Activated naive CD8-positive, alpha-beta T cell treated with anti-CD3 and anti-CD28 coated beads, Interleukin-2, amount 50 U/mL, for 24 hours (primary cell): ENCODE measurements around the gene NEU2.
"Not testable (repeated sequence)": the region's sequence is repeated elsewhere in the genome, so short reads cannot be mapped to it uniquely, and the experiment has no call there.

ENCODE experiments used
- ATAC-seq: fragments of 150-1000 bp; cut with Tn5 transposase; one replicate; pipeline ENCODE4 v1.10.0; 2021
- DNase-seq: peaks from one replicate; pipeline ENCODE4 v3.0.0; 2021
- H3K27ac Mint-ChIP-seq: one replicate; pipeline ENCODE4 v1.8.0; 2021; ENCODE audit warnings: mild to moderate bottlenecking, mixed read lengths
- H3K27me3 Mint-ChIP-seq: one replicate; pipeline ENCODE4 v1.8.0; 2021; ENCODE audit warnings: mixed read lengths
- H3K36me3 Mint-ChIP-seq: one replicate; pipeline ENCODE4 v1.8.0; 2021; ENCODE audit warnings: low read depth, mixed read lengths
- H3K4me1 Mint-ChIP-seq: one replicate; pipeline ENCODE4 v1.8.0; 2021; ENCODE audit warnings: mixed read lengths
- H3K4me3 Mint-ChIP-seq: one replicate; pipeline ENCODE4 v1.8.0; 2021; ENCODE audit warnings: mild to moderate bottlenecking, moderate library complexity, mixed read lengths
- H3K9me3 Mint-ChIP-seq: one replicate; pipeline ENCODE4 v1.8.0; 2021; ENCODE audit warnings: mixed read lengths

NEU2 gene

DNA sequence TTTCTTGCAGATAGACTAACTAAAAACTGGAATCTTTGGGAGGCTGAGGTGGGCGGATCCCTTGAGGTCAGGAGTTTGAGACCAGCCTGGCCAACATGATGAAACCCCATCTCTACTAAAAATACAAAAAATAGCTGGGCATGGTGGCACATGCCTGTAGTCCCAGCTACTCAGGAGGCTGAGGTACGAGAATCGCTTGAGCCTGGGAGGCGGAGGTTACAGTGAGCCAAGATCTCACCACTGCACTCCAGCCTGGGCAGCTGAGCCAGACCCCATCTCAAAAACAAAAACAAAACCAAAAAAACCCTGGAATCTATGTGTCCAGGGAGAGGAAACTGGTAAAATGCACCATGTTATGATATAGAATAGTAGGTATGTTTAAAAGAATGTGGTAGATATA lies 20.0 kb downstream of the NEU2 start:
- H3K27me3 Mint-ChIP-seq, H3K27ac Mint-ChIP-seq: not testable (repeated sequence)

GRCh38 chr2:233053928-233054784 lies 21.7 kb downstream of the NEU2 start:
- Mint-ChIP-seq H3K27me3 (no peaks in the 10 kb centered on the region), H3K9me3 (no peaks in the 10 kb centered on the region), H3K4me1 (peaks cover 9% of the 10 kb centered on the region), H3K4me3 (no peak overlapping the region), H3K27ac (no peak overlapping the region), H3K36me3 (no peaks in the 10 kb centered on the region)
- ATAC-seq: peak; percentile 76
- peak; percentile 85 for DNase-seq

More for the DNA sequence above, 20.0 kb downstream of the NEU2 start:
- H3K36me3 Mint-ChIP-seq, H3K4me3 Mint-ChIP-seq, DNase-seq, ATAC-seq, H3K4me1 Mint-ChIP-seq, H3K9me3 Mint-ChIP-seq: not testable (repeated sequence)

DNA sequence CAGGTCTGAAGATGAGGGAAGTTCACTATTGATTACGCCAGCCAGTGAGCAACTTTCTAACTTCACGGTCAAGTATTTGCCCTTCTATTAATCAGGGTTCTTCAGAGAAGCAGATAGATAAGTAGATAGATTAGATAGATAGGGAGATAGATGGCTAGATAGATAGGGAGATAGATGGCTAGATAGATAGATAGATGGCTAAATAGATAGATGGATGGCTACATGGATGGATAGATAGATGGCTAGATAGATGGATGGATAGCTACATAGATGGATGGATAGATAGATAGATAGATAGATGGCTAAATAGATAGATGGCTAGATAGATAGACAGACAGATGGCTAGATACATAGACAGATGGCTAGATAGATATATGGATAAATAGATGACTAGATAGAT lies 22.9 kb downstream of the NEU2 start:
- no peak for ATAC-seq
- Mint-ChIP-seq H3K27ac (no peak overlapping the region), H3K27me3 (no peaks in the 10 kb centered on the region), H3K4me3 (no peak overlapping the region), H3K36me3 (no peaks in the 10 kb centered on the region), H3K4me1 (peaks cover 16% of the 10 kb centered on the region), H3K9me3 (no peaks in the 10 kb centered on the region)
- DNase-seq: no peak

DNA sequence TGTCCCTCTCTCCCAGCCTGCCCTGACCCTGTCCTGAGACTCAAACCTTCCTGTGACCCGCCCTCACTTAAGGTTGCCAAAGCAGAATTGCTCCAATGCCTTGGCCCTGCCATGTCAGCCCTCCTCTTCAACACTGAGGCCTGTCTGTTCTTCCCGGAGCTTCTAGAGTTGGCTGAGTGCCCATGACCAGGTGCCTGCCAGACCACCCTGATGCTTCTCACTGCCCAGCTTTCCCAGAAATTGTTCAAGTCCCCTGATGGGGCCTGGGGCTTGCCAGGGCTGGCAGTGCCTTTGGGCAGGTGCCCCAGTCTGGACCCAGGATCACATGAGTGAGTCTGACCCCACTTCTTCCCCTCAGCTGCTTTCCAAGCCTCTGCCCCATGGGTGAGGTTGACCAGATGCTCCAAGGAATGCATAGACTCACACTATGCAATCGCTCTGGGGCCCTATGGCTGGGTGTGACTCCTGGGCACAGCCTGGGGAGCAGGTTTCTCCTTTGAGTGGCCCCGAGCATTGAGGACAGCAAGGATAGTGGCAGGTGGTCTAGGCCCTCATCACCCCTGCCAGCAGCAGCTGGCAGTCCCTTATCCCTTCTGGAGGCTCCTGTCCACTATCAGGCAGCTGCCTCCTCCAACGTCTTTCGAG lies 24.6 kb downstream of the NEU2 start:
- Mint-ChIP-seq H3K27me3 (no peaks in the 10 kb centered on the region), H3K9me3 (no peaks in the 10 kb centered on the region), H3K4me1 (peaks cover 21% of the 10 kb centered on the region), H3K36me3 (no peaks in the 10 kb centered on the region), H3K27ac (no peak overlapping the region), H3K4me3 (no peak overlapping the region)
- ATAC-seq (no peak), DNase-seq (no peak)

GRCh38 chr2:233058717-233059546 lies 26.5 kb downstream of the NEU2 start:
- H3K27me3 Mint-ChIP-seq: no peaks in the 10 kb centered on the region
- peaks cover 2% of the 10 kb centered on the region for H3K36me3 Mint-ChIP-seq
- H3K4me1 Mint-ChIP-seq: peaks cover 36% of the 10 kb centered on the region
- no peak for ATAC-seq
- H3K27ac Mint-ChIP-seq: peak overlapping the region; percentile 99
- H3K9me3 Mint-ChIP-seq: no peaks in the 10 kb centered on the region
- H3K4me3 Mint-ChIP-seq: peak overlapping the region; percentile 94
- no peak for DNase-seq

DNA sequence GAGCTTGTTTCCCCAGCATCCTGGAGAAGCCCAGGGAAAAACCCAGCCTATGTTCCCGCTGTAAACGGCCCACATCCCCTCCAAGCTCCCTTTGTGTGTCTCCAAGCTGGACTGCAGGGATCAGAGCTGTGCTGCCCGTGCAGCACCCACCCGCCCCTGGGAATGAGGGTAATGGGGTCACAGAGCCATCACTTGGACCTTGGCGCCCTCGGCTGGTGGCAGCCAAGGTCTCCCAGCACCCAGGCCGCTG lies 27.0 kb downstream of the NEU2 start:
- DNase-seq (peak; percentile 44), ATAC-seq (no peak)
- peaks cover 2% of the 10 kb centered on the region for H3K36me3 Mint-ChIP-seq
- no peaks in the 10 kb centered on the region for H3K9me3 Mint-ChIP-seq
- H3K27ac Mint-ChIP-seq: peak overlapping the region; percentile 99
- no peaks in the 10 kb centered on the region for H3K27me3 Mint-ChIP-seq
- peaks cover 40% of the 10 kb centered on the region for H3K4me1 Mint-ChIP-seq
- peak overlapping the region; percentile 94 for H3K4me3 Mint-ChIP-seq

DNA sequence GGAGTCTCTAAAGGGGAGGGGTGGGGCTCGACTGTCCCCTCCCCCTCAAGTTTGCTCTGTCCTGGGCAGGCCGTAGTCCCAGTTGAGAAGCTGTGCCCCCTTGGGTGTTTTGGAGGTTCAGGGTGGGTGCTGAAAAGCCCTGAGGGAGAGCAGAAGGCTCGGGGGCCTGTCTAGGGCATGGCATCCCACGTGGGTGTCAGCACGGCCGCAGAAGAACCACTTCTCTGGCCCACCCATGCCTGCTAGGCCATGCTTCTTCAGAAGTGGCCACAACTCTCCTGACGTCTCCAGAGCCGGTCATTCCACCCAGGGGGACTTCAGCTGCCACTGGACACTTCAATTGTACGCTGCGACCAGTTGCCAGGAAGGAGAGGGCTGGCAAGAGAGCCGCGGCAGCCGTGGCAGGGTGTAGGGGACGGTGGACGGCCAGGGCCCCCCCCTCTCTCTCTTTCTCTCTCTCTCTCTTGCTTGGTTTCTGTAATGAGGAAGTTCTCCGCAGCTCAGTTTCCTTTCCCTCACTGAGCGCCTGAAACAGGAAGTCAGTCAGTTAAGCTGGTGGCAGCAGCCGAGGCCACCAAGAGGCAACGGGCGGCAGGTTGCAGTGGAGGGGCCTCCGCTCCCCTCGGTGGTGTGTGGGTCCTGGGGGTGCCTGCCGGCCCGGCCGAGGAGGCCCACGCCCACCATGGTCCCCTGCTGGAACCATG lies 27.5 kb downstream of the NEU2 start, which contains the start of gene INPP5D:
Gene INPP5D (plus strand): TSS at position 546 of the 704 bp plus-strand sequence. CDS start 137 bp downstream, at position 683.
- Mint-ChIP-seq H3K27ac (peak within 1 kb of the TSS; percentile 99), H3K36me3 (peaks cover 2% of the 10 kb centered on the region), H3K4me3 (peak within 1 kb of the TSS; percentile 94), H3K4me1 (peaks cover 45% of the 10 kb centered on the region), H3K9me3 (no peaks in the 10 kb centered on the region), H3K27me3 (no peaks in the 10 kb centered on the region)
- ATAC-seq: peak; percentile 50
- peak; percentile 72 for DNase-seq

DNA sequence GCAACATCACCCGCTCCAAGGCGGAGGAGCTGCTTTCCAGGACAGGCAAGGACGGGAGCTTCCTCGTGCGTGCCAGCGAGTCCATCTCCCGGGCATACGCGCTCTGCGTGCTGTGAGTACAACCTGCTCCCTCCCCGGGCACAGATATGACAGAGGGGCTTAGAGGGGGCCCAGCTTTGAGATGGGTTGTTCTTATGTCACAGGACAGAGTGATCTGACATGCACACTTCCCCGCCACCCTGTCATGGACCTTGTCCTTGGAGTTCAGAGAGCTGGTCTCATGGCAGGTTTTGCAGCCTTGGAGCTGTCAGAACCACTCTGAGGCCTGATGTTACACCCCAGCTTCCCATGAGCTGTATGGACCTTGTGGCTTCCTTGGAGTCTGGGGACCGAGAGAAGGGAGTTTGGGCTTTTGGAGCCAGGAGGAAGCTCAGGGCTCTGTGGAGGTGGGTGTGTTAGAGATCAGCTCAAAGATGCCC lies 28.1 kb downstream of the NEU2 start:
- no peaks in the 10 kb centered on the region for H3K9me3 Mint-ChIP-seq
- ATAC-seq: peak; percentile 14
- H3K27me3 Mint-ChIP-seq: no peaks in the 10 kb centered on the region
- peaks cover 2% of the 10 kb centered on the region for H3K36me3 Mint-ChIP-seq
- no peak for DNase-seq
- peak overlapping the region; percentile 99 for H3K27ac Mint-ChIP-seq
- peak overlapping the region; percentile 94 for H3K4me3 Mint-ChIP-seq
- peaks cover 49% of the 10 kb centered on the region for H3K4me1 Mint-ChIP-seq

- Mint-ChIP-seq H3K9me3 (no peaks in the 10 kb centered on the region), H3K4me1 (peaks cover 52% of the 10 kb centered on the region), H3K36me3 (peaks cover 2% of the 10 kb centered on the region), H3K27ac (peak overlapping the region; percentile 99), H3K4me3 (peak overlapping the region; percentile 94), H3K27me3 (no peaks in the 10 kb centered on the region)
- DNase-seq (peak; percentile 57), ATAC-seq (peak; percentile 17)
These were observed 28.6 kb downstream of the NEU2 start for GRCh38 chr2:233060980-233061590.

DNA sequence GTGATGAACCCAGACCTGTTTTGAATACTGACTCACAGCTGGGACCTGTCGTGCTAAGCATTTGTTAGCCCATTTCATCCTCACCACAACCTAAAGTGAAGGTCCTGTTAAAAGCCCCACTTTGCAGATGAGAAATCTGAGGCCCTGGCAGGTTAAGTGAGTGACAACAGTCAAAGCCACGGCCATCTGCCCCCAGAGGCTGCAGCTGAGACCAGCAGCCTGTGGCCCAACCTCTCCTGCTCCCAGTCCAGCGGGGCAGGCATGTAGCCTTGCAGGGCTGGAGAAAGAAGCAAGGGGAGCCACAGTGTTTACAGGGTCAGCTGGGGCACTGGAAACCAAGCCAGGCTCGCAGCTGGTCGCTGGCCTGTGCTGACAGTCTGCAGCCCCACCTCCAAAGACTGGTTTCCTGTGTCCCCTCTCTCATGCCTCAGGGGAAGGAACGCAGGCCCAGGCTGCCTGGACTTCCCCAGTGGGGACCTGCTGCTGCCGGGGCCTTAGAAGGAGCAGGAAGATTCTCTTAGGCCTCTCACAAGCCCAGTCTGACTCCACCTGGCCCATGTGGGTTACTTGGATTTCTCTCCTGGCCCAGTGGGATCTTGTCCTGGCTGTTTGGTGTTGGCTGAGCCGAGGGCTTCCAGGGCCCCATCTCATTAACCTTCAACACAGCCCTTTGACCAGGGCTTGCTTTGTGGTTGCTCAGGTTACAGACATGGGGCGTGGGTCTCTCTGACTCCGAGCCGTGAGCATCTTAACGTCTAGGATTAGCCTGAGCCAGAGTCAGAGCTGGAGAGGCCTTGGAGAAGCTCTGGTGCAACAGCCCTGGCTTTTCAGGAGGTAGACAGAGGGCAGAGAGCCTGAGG lies 29.3 kb downstream of the NEU2 start:
- H3K4me1 Mint-ChIP-seq: peaks cover 59% of the 10 kb centered on the region

DNA sequence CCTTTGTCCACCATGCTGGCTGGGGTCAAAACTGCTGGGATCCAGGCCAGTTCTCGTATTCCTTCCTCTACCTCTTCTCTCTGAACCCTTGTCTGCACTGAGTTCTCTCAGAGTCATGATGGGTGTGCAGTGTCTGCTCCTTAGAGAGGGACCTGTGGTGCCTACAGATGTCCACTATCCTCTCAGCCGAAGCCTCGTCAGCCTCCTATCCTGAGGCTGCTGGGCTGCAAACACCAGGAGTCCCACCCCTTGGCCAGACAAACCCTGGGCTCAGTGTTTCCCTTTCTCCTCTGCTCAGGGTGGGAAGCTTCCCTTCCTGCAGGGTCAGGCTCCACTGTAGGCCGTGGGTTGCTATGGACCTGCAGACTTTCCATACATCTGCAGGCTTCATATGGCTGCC lies 30.0 kb downstream of the NEU2 start:
- H3K27me3 Mint-ChIP-seq: no peaks in the 10 kb centered on the region
- no peaks in the 10 kb centered on the region for H3K9me3 Mint-ChIP-seq
- ATAC-seq: no peak
- H3K27ac Mint-ChIP-seq: peak overlapping the region; percentile 99
- peaks cover 66% of the 10 kb centered on the region for H3K4me1 Mint-ChIP-seq
- DNase-seq: no peak
- H3K36me3 Mint-ChIP-seq: peaks cover 10% of the 10 kb centered on the region
- H3K4me3 Mint-ChIP-seq: peak overlapping the region; percentile 94

More for the DNA sequence above, 29.3 kb downstream of the NEU2 start:
- peak; percentile 66 for ATAC-seq
- Mint-ChIP-seq H3K9me3 (no peaks in the 10 kb centered on the region), H3K27ac (peak overlapping the region; percentile 99), H3K27me3 (no peaks in the 10 kb centered on the region), H3K36me3 (peaks cover 4% of the 10 kb centered on the region), H3K4me3 (peak overlapping the region; percentile 94)
- peak; percentile 59 for DNase-seq

GRCh38 chr2:233062946-233063268 lies 30.4 kb downstream of the NEU2 start:
- peaks cover 69% of the 10 kb centered on the region for H3K4me1 Mint-ChIP-seq
- ATAC-seq: no peak
- H3K9me3 Mint-ChIP-seq: no peaks in the 10 kb centered on the region
- no peak for DNase-seq
- peaks cover 13% of the 10 kb centered on the region for H3K36me3 Mint-ChIP-seq
- peak overlapping the region; percentile 99 for H3K27ac Mint-ChIP-seq
- peak overlapping the region; percentile 94 for H3K4me3 Mint-ChIP-seq
- no peaks in the 10 kb centered on the region for H3K27me3 Mint-ChIP-seq
